Head of caudate nucleus (tissue), 42 donors: ENCODE measurements around the gene SORCS1.
"Not testable (repeated sequence)": the region's sequence is repeated elsewhere in the genome, so short reads cannot be mapped to it uniquely, and the experiment has no call there.

Experiments used
- DNase-seq, 42 donors: peaks; one replicate each; pipeline versions ENCODE4 v3.0.0 to v3.0.0-alpha.2; 2020 to 2021; ENCODE audit warnings: mixed read lengths in 7 of 42
- intact Hi-C: fragments of 100-400 bp; cut with DNase I; formaldehyde crosslinking; loops from one replicate; pipeline ENCODE4 v1.15.0; 2022

Gene SORCS1

GRCh38 chr10:106930751-106931150 lies 233.8 kb downstream of the SORCS1 start:
- DNase-seq: no peak
- intact Hi-C loops: no loop called here

- DNase-seq: no peak
- intact Hi-C loops: no loop called here
Observed at GRCh38 chr10:106929291-106929895, 235.1 kb downstream of the SORCS1 start.

GRCh38 chr10:106928151-106928550 lies 236.4 kb downstream of the SORCS1 start:
- intact Hi-C loops, DNase-seq: not testable (repeated sequence)

- no peak for DNase-seq
- intact Hi-C loops: no loop called here
Observed at GRCh38 chr10:106925191-106925590, 239.3 kb downstream of the SORCS1 start.

GRCh38 chr10:106920538-106920937 lies 244.0 kb downstream of the SORCS1 start:
- intact Hi-C loops: no loop called here
- DNase-seq: no peak

GRCh38 chr10:106919871-106920282 lies 244.6 kb downstream of the SORCS1 start:
- DNase-seq: no peak
- intact Hi-C loops: no loop called here

- no peak for DNase-seq
Observed at GRCh38 chr10:106917452-106918055, 247.0 kb downstream of the SORCS1 start.

GRCh38 chr10:106914016-106914415 lies 250.5 kb downstream of the SORCS1 start:
- DNase-seq: no peak
- intact Hi-C loops: no loop called here

More at GRCh38 chr10:106917452-106918055, 247.0 kb downstream of the SORCS1 start:
- intact Hi-C loops: no loop called here

- DNase-seq: no peak
- intact Hi-C loops: no loop called here
Observed at GRCh38 chr10:106913348-106913747, 251.2 kb downstream of the SORCS1 start.

GRCh38 chr10:106911096-106911495 lies 253.4 kb downstream of the SORCS1 start:
- DNase-seq: no peak
- intact Hi-C loops: no loop called here

GRCh38 chr10:106910666-106911065 lies 253.8 kb downstream of the SORCS1 start:
- intact Hi-C loops: no loop called here
- DNase-seq: no peak

GRCh38 chr10:106908225-106908624 lies 256.3 kb downstream of the SORCS1 start:
- no peak for DNase-seq
- intact Hi-C loops: no loop called here

- intact Hi-C loops: no loop called here
- no peak for DNase-seq
Observed at GRCh38 chr10:106904209-106904608, 260.3 kb downstream of the SORCS1 start.

GRCh38 chr10:106903180-106903579 lies 261.3 kb downstream of the SORCS1 start:
- intact Hi-C loops: no loop called here
- no peak for DNase-seq

GRCh38 chr10:106900016-106900652 lies 264.4 kb downstream of the SORCS1 start:
- intact Hi-C loops: no loop called here
- DNase-seq: no peak

GRCh38 chr10:106898446-106898845 lies 266.1 kb downstream of the SORCS1 start:
- intact Hi-C loops: no loop called here
- peak in 30 of 42 donors; percentile 14 to 73 (median 34) for DNase-seq

GRCh38 chr10:106897719-106898118 lies 266.8 kb downstream of the SORCS1 start:
- intact Hi-C loops: no loop called here
- DNase-seq: no peak

- DNase-seq: no peak
Observed at GRCh38 chr10:106894692-106895091, 269.8 kb downstream of the SORCS1 start.

GRCh38 chr10:106877574-106877973 lies 286.9 kb downstream of the SORCS1 start:
- peak in 10 of 42 donors; percentile 12 to 63 (median 34) for DNase-seq
- intact Hi-C loops: no loop called here

More at GRCh38 chr10:106894692-106895091, 269.8 kb downstream of the SORCS1 start:
- intact Hi-C loops: no loop called here

- intact Hi-C loops: no loop called here
- DNase-seq: no peak
Observed at GRCh38 chr10:106874604-106874889, 290.0 kb downstream of the SORCS1 start.
